Measurements from ENCODE around the gene MIAT.
A peak's percentile ranks its signal among the peaks of the same experiment; 100 is the strongest.

The MIAT gene

GRCh38 chr22:26632422-26633155 is 24.8 kb upstream of the MIAT start:
- DNase-seq, result no peak

GRCh38 chr22:26634189-26634588 is 23.2 kb upstream of the MIAT start:
- no peak for DNase-seq

GRCh38 chr22:26635117-26635516 is 22.3 kb upstream of the MIAT start:
- DNase-seq, result no peak

GRCh38 chr22:26636296-26636695 is 21.1 kb upstream of the MIAT start:
- no peak for DNase-seq

GRCh38 chr22:26642465-26643417 is 14.6 kb upstream of the MIAT start:
- no peak for DNase-seq

GRCh38 chr22:26643418-26644100 is 13.8 kb upstream of the MIAT start:
- no peak for DNase-seq

- no peak for DNase-seq
Measured at GRCh38 chr22:26646158-26646557, 11.2 kb upstream of the MIAT start.

GRCh38 chr22:26648011-26648497 is 9.3 kb upstream of the MIAT start:
- peak; percentile 22 for DNase-seq

GRCh38 chr22:26648528-26649388 is 8.6 kb upstream of the MIAT start:
- DNase-seq, result no peak

- no peak for DNase-seq
Measured at GRCh38 chr22:26650722-26651421, 6.5 kb upstream of the MIAT start.

GRCh38 chr22:26651815-26652214 is 5.6 kb upstream of the MIAT start:
- no peak for DNase-seq

GRCh38 chr22:26658161-26658560 is 773 bp downstream of the MIAT start:
- no peak for DNase-seq

- DNase-seq, result peak; percentile 96
Measured at GRCh38 chr22:26658671-26659478, 1.5 kb downstream of the MIAT start.

GRCh38 chr22:26660356-26660755 is 3.0 kb downstream of the MIAT start:
- no peak for DNase-seq

- DNase-seq, result peak; percentile 62
Measured at GRCh38 chr22:26660961-26661578, 3.7 kb downstream of the MIAT start.

GRCh38 chr22:26662160-26662559 is 4.8 kb downstream of the MIAT start:
- DNase-seq, result no peak

GRCh38 chr22:26663374-26663923 is 6.1 kb downstream of the MIAT start:
- DNase-seq, result no peak

GRCh38 chr22:26665813-26666231 is 8.4 kb downstream of the MIAT start:
- DNase-seq, result no peak

GRCh38 chr22:26667140-26667539 is 9.8 kb downstream of the MIAT start:
- DNase-seq, result no peak

GRCh38 chr22:26669060-26669481 is 11.7 kb downstream of the MIAT start:
- peak; percentile 47 for DNase-seq
